ENCODE data around the gene CALHM4.

GRCh38 chr6:116577486-116577885 lies 23.9 kb downstream of the CALHM4 start:
- no peak for TF ChIP-seq GATA3 (IDR thresholded peaks at IDR 0.05; ENCODE audit: low read depth, low read length)
- no peak for TF ChIP-seq GATA2 (IDR thresholded peaks at IDR 0.05; ENCODE audit: low read depth, low read length)
